HG02852 (cell line): ENCODE data around the gene FYTTD1.

Experiments
- ATAC-seq: cut with Tn5 transposase; IDR thresholded peaks from one replicate; pipeline ENCODE4 v1.9.1; 2021; ENCODE audit warnings: mild to moderate bottlenecking, moderate library complexity; ENCODE audit not compliant: unreplicated experiment

The FYTTD1 gene

GRCh38 chr3:197791892-197792647 is 42.4 kb downstream of the FYTTD1 start:
- ATAC-seq = peak; percentile 27

GRCh38 chr3:197793247-197793646 is 43.6 kb downstream of the FYTTD1 start:
- no peak for ATAC-seq

- peak; percentile 23 for ATAC-seq
Observed at GRCh38 chr3:197794115-197794514, 44.4 kb downstream of the FYTTD1 start.

GRCh38 chr3:197795200-197795599 is 45.5 kb downstream of the FYTTD1 start:
- ATAC-seq = no peak

- ATAC-seq = no peak
Observed at GRCh38 chr3:197796087-197796486, 46.4 kb downstream of the FYTTD1 start.

GRCh38 chr3:197798863-197799262 is 49.2 kb downstream of the FYTTD1 start:
- peak; percentile 57 for ATAC-seq

GRCh38 chr3:197800379-197800778 is 50.7 kb downstream of the FYTTD1 start:
- no peak for ATAC-seq

- ATAC-seq = no peak
Observed at GRCh38 chr3:197801891-197802778, 52.5 kb downstream of the FYTTD1 start.

GRCh38 chr3:197802779-197803459 is 53.2 kb downstream of the FYTTD1 start:
- no peak for ATAC-seq

GRCh38 chr3:197804511-197804910 is 54.8 kb downstream of the FYTTD1 start:
- no peak for ATAC-seq

- no peak for ATAC-seq
Observed at GRCh38 chr3:197807969-197808587, 58.4 kb downstream of the FYTTD1 start.

- no peak for ATAC-seq
Observed at GRCh38 chr3:197809356-197810020, 59.8 kb downstream of the FYTTD1 start.

GRCh38 chr3:197810901-197811300 is 61.2 kb downstream of the FYTTD1 start:
- no peak for ATAC-seq

GRCh38 chr3:197811343-197811742 is 61.7 kb downstream of the FYTTD1 start:
- no peak for ATAC-seq

GRCh38 chr3:197814372-197814771 is 64.7 kb downstream of the FYTTD1 start:
- no peak for ATAC-seq

- ATAC-seq = no peak
Observed at GRCh38 chr3:197820550-197821335, 71.1 kb downstream of the FYTTD1 start.

GRCh38 chr3:197829397-197830045 is 79.8 kb downstream of the FYTTD1 start:
- ATAC-seq = no peak

- ATAC-seq = no peak
Observed at GRCh38 chr3:197830308-197830966, 80.8 kb downstream of the FYTTD1 start.

- ATAC-seq = no peak
Observed at GRCh38 chr3:197830967-197831313, 81.3 kb downstream of the FYTTD1 start.
